A549 (cell line): ENCODE measurements around the gene SF3B3. TPM values are rescaled to one million over a fixed set of nuclear protein-coding genes. Genes with fewer than 3 reads are reported as not detected.

ENCODE experiments used
- ATAC-seq, 2 experiments: fragments of 200-7000 bp in 1 of 2; fragments of >200 bp in 1 of 2; cut with Nextera tagmentation in 1 of 2; cut with Tn5 transposase in 1 of 2; 3 replicates each; pipeline versions ENCODE4 v1.8.0 to v1.9.1; 2018 to 2020; ENCODE audit warnings: mild to moderate bottlenecking in 1 of 2, moderate library complexity in 1 of 2
- CTCF ChIA-PET: fragments of 300-600 bp; sonication (Branson Sonifier 250); formaldehyde crosslinking; extraction: SDS; loops from one replicate; lab custom pipeline; 2021; ENCODE audit warnings: antibody characterized with exemption, inconsistent platforms; lab: Yijun Ruan, JAX
- POLR2A ChIA-PET: fragments of 350-600 bp; formaldehyde crosslinking; extraction: SDS; loops from one replicate; lab custom pipeline; 2021; ENCODE audit warnings: antibody characterized with exemption, inconsistent platforms; lab: Yijun Ruan, JAX
- DNase-seq, 2 experiments: peaks; one replicate each; pipeline versions ENCODE4 v3.0.0 to v3.0.0-alpha.2; 2011 to 2016; ENCODE audit warnings: low read depth in 1 of 2, low spot score in 1 of 2
- FAIRE-seq: peaks from 2 replicates; lab custom pipeline; 2011; peaks lifted over from hg19 to GRCh38; lab: Jason Lieb, UNC
- H3K27ac ChIP-seq, 2 experiments: fragments of >200 bp; sonication (Bioruptor Twin); formaldehyde crosslinking; 3 replicates each; pipeline ENCODE4 v1.5.1; 2016 to 2017
- H3K4me1 ChIP-seq: fragments of >200 bp; sonication (Bioruptor Twin); formaldehyde crosslinking; 3 replicates; pipeline ENCODE4 v1.6.1; 2016
- H3K4me2 ChIP-seq: fragments of >200 bp; sonication (Bioruptor Twin); formaldehyde crosslinking; 3 replicates; pipeline ENCODE4 v1.6.1; 2016
- H3K4me3 ChIP-seq: fragments of >200 bp; sonication (Bioruptor Twin); formaldehyde crosslinking; 3 replicates; pipeline ENCODE4 v1.5.1; 2016
- H3K9me3 ChIP-seq: fragments of >200 bp; sonication (Bioruptor Twin); formaldehyde crosslinking; 3 replicates; pipeline ENCODE4 v1.6.1; 2016
- BHLHE40 ChIP-seq: IDR thresholded peaks from 2 replicates; pipeline ENCODE4 v1.6.1; 2012; ENCODE audit warnings: low read depth, low read length, inconsistent platforms
- CBX2 ChIP-seq: fragments of 200-600 bp; sonication (generic); IDR thresholded peaks from 2 replicates; pipeline ENCODE4 v1.6.1; 2016; ENCODE audit warnings: low read depth, mild to moderate bottlenecking, borderline replicate concordance
- CEBPB ChIP-seq, 2 experiments: fragments of >200 bp in 1 of 2; sonication (Bioruptor Twin) in 1 of 2; formaldehyde crosslinking in 1 of 2; IDR thresholded peaks; 2 replicates each; pipeline ENCODE4 v1.6.1; 2012 to 2016
- EHF ChIP-seq: fragments of 250-450 bp; sonication (Bioruptor Pico); IDR thresholded peaks from 2 replicates; pipeline ENCODE4 v1.5.0; 2020; ENCODE audit warnings: mild to moderate bottlenecking
- EHMT2 ChIP-seq: fragments of 200-600 bp; sonication (generic); IDR thresholded peaks from 2 replicates; pipeline ENCODE4 v1.6.1; 2016; ENCODE audit warnings: antibody characterized with exemption, low read depth, mild to moderate bottlenecking, moderate library complexity
- ESRRA ChIP-seq: fragments of 150-350 bp; IDR thresholded peaks from 2 replicates; pipeline ENCODE4 v1.6.1; 2014; ENCODE audit warnings: mild to moderate bottlenecking, low read length, borderline replicate concordance
- FOSB ChIP-seq: fragments of 250-450 bp; sonication (Bioruptor Pico); IDR thresholded peaks from 2 replicates; pipeline ENCODE4 v1.5.0; 2020; ENCODE audit warnings: mild to moderate bottlenecking, moderate library complexity
- FOSL2 ChIP-seq, 2 experiments: fragments of 450-650 bp in 1 of 2; fragments of >200 bp in 1 of 2; sonication (Bioruptor Twin) in 1 of 2; formaldehyde crosslinking; IDR thresholded peaks; 2 replicates each; pipeline versions ENCODE4 v1.5.0 to v1.6.1; 2016 to 2020; ENCODE audit warnings: mild to moderate bottlenecking in 1 of 2, moderate library complexity in 1 of 2
- GATA3 ChIP-seq: IDR thresholded peaks from 2 replicates; pipeline ENCODE4 v1.6.1; 2012; ENCODE audit warnings: borderline replicate concordance
- HDAC2 ChIP-seq: fragments of 200-600 bp; sonication (generic); IDR thresholded peaks from 2 replicates; pipeline ENCODE4 v1.6.1; 2016
- HOXA7 ChIP-seq: fragments of 250-450 bp; sonication (Bioruptor Pico); IDR thresholded peaks from 2 replicates; pipeline ENCODE4 v1.5.0; 2020; ENCODE audit warnings: mild to moderate bottlenecking, moderate library complexity
- HOXB5 ChIP-seq: fragments of 250-450 bp; sonication (Bioruptor Pico); IDR thresholded peaks from 2 replicates; pipeline ENCODE4 v1.5.0; 2020; ENCODE audit warnings: mild to moderate bottlenecking, moderate library complexity
- JUN ChIP-seq, 2 experiments: fragments of >200 bp; sonication (Bioruptor Twin); formaldehyde crosslinking; IDR thresholded peaks; 2 replicates in 1 of 2; 3 replicates in 1 of 2; pipeline ENCODE4 v1.6.1; 2016 to 2017
- JUNB ChIP-seq: fragments of >200 bp; sonication (Bioruptor Twin); formaldehyde crosslinking; IDR thresholded peaks from 2 replicates; pipeline ENCODE4 v1.6.1; 2016
- KDM1A ChIP-seq: fragments of 200-600 bp; sonication (generic); IDR thresholded peaks from 2 replicates; pipeline ENCODE4 v1.6.1; 2016; ENCODE audit warnings: low read depth, mild to moderate bottlenecking
- NPAS2 ChIP-seq: fragments of 250-450 bp; sonication (Bioruptor Pico); IDR thresholded peaks from 2 replicates; pipeline ENCODE4 v1.8.0; 2022; ENCODE audit warnings: mild to moderate bottlenecking, moderate library complexity, borderline replicate concordance
- NR3C1 ChIP-seq: fragments of >200 bp; sonication (Bioruptor Twin); formaldehyde crosslinking; IDR thresholded peaks from 3 replicates; pipeline ENCODE4 v1.6.1; 2017
- RCOR1 ChIP-seq: fragments of 150-350 bp; IDR thresholded peaks from 2 replicates; pipeline ENCODE4 v1.6.1; 2014; ENCODE audit warnings: antibody characterized with exemption, low read length, low read depth
- RNF2 ChIP-seq: fragments of 200-600 bp; sonication (generic); IDR thresholded peaks from 2 replicates; pipeline ENCODE4 v1.6.1; 2016; ENCODE audit warnings: low read depth, mild to moderate bottlenecking, antibody characterized with exemption, moderate library complexity, borderline replicate concordance
- ZC3H11A ChIP-seq: fragments of 450-650 bp; IDR thresholded peaks from 2 replicates; pipeline ENCODE4 v1.6.1; 2014; ENCODE audit warnings: antibody characterized with exemption, mild to moderate bottlenecking
- WGBS: methylation state at CpG from one replicate; pipeline ENCODE4 v1.1.6; 2017; ENCODE audit errors: missing lambda C conversion rate; 5-methylcytosine and 5-hydroxymethylcytosine counted together
- polyA plus RNA-seq, 4 experiments: library from polyadenylated mRNA; depleted of rRNA in 3 of 4; stranded (reverse); fragments of >200 nt; fragmentation: RNase III in 1 of 4; extraction: RNeasy Plus Mini Kit Qiagen cat#74134 plus additional on column Dnase treatment in 1 of 4; gene quantifications; 2 replicates in 3 of 4; 3 replicates in 1 of 4; pipeline ENCODE4 v1.2.3, GENCODE V29; 2011 to 2017
- TF ChIP-seq, protein P1 (sequence below): IDR thresholded peaks from 2 replicates; pipeline ENCODE4 v1.6.1; 2012
- TF ChIP-seq, protein P2 (sequence below): fragments of 150-350 bp; IDR thresholded peaks from 2 replicates; pipeline ENCODE4 v1.6.1; 2014; ENCODE audit warnings: low read depth, mild to moderate bottlenecking, low read length
- TF ChIP-seq, protein P3 (sequence below): fragments of 200-600 bp; sonication (generic); IDR thresholded peaks from 2 replicates; pipeline ENCODE4 v1.6.1; 2016; ENCODE audit warnings: antibody characterized with exemption, mild to moderate bottlenecking, moderate library complexity
- TF ChIP-seq, protein P4 (sequence below): fragments of >200 bp; sonication (Bioruptor Twin); formaldehyde crosslinking; IDR thresholded peaks from 2 replicates; pipeline ENCODE4 v1.6.1; 2016

SF3B3 gene
- polyA plus RNA-seq, 2 of the 4 experiments (the other 2 are of a cell fraction), result 111 to 155 TPM

DNA sequence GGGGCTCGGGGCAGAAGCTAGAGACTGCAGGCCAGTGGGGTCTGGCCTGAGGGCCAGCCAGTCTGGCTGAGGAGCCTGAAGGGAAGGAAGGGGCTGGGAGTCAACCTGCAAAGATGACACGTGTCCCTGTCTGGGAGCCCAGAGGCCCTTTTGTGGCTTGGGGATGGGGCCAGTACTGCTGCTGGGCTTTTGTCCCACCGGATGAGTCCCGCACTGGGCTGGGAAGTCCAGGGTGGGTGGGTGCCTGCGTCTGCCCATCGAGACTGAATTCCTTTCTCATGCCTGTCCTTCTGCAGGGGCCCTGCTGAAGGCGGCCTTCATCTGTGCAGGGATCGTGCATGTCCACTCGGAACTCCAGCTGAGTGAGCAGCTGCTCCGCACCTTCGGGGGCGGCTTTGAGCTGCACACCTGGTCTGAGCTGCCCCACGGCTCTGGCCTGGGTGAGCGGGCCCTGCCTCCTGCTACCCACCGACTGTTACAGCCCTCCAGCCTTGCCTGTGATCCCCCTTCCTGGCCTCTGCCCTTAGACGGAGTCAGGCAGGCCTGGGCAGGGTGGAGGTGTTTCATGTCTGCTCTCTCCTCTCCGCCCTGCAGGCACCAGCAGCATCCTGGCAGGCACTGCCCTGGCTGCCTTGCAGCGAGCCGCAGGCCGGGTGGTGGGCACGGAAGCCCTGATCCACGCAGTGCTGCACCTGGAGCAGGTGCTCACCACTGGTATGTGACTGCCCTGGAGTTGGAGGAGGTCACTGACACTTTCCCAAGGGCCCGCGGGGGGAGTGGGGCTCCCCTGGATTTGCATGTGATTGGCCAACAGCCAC lies 48.4 kb upstream of the SF3B3 start:
- POLR2A ChIA-PET, result no interaction called here

DNA sequence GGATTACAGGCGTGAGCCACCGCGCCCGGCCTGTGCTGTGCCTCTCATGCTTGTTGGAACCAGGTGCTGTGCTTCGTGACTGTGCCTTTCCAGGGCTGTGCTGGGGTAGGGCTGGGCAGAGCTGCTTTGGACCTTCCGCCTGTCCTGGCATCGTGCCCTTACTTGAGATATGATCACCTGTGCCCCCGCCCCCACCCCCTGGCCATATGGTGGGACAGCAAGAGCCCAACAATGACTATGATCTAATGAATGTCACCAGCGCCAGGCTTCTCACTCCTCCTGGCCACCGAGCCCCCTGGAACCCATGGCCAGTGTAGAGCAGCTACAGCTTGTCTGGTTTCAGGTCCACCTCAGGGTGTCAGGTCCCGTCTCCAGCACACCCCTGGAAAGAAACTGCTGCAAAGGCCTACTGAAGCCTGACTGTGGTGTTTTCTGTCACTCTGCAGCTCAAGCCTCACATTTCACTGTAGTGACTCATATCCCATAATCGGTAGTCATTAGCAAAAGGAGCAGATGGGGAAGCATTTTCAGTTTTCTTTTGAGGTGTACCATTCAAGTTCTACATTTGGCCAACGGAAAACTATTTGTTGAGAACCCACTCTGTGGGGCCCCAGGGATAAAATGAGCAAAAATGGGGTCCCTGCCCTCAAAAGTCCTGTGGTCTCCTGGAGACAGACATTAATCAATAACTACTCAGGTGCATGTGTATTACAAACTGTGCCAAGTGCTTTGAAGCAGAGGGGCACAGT lies 47.2 kb upstream of the SF3B3 start:
- ATAC-seq, result no peak
- CTCF ChIA-PET, result interaction anchor here (0.6 to 3.0 kb wide), 2 partner anchors 33 to 96 kb away, joined by 3 to 9 read pairs; no protein-coding TSS in a partner anchor
- TF ChIP-seq FOSL2 (IDR thresholded peaks at IDR 0.05) (no peak), FOSL2 (CRISPR knock-in tag; IDR thresholded peaks at IDR 0.05) (0 out of 2 replicates have a peak, but pooled peaks have one; percentile 5), HOXA7 (CRISPR knock-in tag) (no peak), NR3C1 (no peak), RNF2 (no peak)
- TF ChIP-seq, protein P1, sequence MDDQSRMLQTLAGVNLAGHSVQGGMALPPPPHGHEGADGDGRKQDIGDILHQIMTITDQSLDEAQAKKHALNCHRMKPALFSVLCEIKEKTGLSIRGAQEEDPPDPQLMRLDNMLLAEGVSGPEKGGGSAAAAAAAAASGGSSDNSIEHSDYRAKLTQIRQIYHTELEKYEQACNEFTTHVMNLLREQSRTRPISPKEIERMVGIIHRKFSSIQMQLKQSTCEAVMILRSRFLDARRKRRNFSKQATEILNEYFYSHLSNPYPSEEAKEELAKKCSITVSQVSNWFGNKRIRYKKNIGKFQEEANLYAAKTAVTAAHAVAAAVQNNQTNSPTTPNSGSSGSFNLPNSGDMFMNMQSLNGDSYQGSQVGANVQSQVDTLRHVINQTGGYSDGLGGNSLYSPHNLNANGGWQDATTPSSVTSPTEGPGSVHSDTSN, result no peak
- TF ChIP-seq, all 56 proteins: peak for 1
- WGBS, result 81% methylated on average over 10 of the region's 13 CpGs
- POLR2A ChIA-PET, result no interaction called here
- FAIRE-seq (no peak), DNase-seq (no peak)
- Histone ChIP-seq H3K9me3 (no peaks in the 10 kb centered on the region), H3K4me2 (0 out of 3 replicates have a peak overlapping the region, but pooled peaks have one; percentile 1), H3K4me3 (no peak overlapping the region), H3K27ac (peak overlapping the region in 1 of 2 experiments; percentile 41; a peak in 1 of 6 replicates), H3K4me1 (peaks cover 9% of the 10 kb centered on the region)

More for the DNA sequence above, 48.4 kb upstream of the SF3B3 start:
- TF ChIP-seq NPAS2 (CRISPR knock-in tag), result no peak
- TF ChIP-seq NR3C1, result no peak
- TF ChIP-seq EHMT2, result no peak
- no peak for TF ChIP-seq HDAC2
- DNase-seq (no peak), ATAC-seq (no peak), FAIRE-seq (no peak)
- Histone ChIP-seq H3K4me3 (no peak overlapping the region), H3K4me1 (peaks cover 14% of the 10 kb centered on the region), H3K4me2 (no peak overlapping the region), H3K27ac (no peak overlapping the region), H3K9me3 (no peaks in the 10 kb centered on the region)
- 88% methylated on average over 22 of the region's 24 CpGs for WGBS
- CTCF ChIA-PET, result interaction anchor here (1.0 to 8.3 kb wide), 4 partner anchors 22 to 295 kb away, joined by 3 to 110 read pairs (median 6); no protein-coding TSS in a partner anchor

DNA sequence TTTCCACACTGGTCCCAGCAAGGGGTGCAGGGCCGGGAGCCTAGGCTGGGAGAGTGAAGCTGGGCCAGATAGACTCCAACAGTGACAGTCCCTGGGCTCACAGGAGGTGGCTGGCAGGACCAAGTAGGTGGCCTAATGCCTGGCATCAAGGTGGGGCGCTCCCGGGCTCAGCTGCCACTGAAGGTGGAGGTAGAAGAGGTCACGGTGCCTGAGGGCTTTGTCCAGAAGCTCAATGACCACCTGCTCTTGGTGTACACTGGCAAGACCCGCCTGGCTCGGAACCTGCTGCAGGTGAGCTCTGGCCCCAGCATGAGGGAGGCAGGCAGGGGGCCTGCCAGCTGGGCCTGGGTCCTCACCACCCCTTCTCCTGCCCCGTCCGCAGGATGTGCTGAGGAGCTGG lies 45.4 kb upstream of the SF3B3 start:
- ChIA-PET POLR2A (interaction anchor here (0.6 kb wide), 1 partner anchor 97 kb away, joined by 3 read pairs; no protein-coding TSS in a partner anchor), CTCF (interaction anchor here (0.9 to 1.2 kb wide), 3 partner anchors 10 to 124 kb away, joined by 3 to 6 read pairs (median 3); no protein-coding TSS in a partner anchor)
- Histone ChIP-seq H3K4me3 (no peak overlapping the region), H3K27ac (no peak overlapping the region), H3K9me3 (no peaks in the 10 kb centered on the region), H3K4me1 (peaks cover 17% of the 10 kb centered on the region), H3K4me2 (no peak overlapping the region)
- ATAC-seq (no peak), DNase-seq (no peak), FAIRE-seq (no peak)
- WGBS, result 79% methylated on average over 6 of the region's 8 CpGs
- TF ChIP-seq, protein P2, sequence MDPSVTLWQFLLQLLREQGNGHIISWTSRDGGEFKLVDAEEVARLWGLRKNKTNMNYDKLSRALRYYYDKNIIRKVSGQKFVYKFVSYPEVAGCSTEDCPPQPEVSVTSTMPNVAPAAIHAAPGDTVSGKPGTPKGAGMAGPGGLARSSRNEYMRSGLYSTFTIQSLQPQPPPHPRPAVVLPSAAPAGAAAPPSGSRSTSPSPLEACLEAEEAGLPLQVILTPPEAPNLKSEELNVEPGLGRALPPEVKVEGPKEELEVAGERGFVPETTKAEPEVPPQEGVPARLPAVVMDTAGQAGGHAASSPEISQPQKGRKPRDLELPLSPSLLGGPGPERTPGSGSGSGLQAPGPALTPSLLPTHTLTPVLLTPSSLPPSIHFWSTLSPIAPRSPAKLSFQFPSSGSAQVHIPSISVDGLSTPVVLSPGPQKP, result no peak
- TF ChIP-seq HOXA7 (CRISPR knock-in tag), result no peak
- no peak for TF ChIP-seq GATA3
- no peak for TF ChIP-seq CEBPB (IDR thresholded peaks at IDR 0.05)
- no peak for TF ChIP-seq BHLHE40
- no peak for TF ChIP-seq ZC3H11A
- no peak for TF ChIP-seq CBX2
- no peak for TF ChIP-seq FOSB
- TF ChIP-seq, protein P3, sequence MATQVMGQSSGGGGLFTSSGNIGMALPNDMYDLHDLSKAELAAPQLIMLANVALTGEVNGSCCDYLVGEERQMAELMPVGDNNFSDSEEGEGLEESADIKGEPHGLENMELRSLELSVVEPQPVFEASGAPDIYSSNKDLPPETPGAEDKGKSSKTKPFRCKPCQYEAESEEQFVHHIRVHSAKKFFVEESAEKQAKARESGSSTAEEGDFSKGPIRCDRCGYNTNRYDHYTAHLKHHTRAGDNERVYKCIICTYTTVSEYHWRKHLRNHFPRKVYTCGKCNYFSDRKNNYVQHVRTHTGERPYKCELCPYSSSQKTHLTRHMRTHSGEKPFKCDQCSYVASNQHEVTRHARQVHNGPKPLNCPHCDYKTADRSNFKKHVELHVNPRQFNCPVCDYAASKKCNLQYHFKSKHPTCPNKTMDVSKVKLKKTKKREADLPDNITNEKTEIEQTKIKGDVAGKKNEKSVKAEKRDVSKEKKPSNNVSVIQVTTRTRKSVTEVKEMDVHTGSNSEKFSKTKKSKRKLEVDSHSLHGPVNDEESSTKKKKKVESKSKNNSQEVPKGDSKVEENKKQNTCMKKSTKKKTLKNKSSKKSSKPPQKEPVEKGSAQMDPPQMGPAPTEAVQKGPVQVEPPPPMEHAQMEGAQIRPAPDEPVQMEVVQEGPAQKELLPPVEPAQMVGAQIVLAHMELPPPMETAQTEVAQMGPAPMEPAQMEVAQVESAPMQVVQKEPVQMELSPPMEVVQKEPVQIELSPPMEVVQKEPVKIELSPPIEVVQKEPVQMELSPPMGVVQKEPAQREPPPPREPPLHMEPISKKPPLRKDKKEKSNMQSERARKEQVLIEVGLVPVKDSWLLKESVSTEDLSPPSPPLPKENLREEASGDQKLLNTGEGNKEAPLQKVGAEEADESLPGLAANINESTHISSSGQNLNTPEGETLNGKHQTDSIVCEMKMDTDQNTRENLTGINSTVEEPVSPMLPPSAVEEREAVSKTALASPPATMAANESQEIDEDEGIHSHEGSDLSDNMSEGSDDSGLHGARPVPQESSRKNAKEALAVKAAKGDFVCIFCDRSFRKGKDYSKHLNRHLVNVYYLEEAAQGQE, result no peak
- TF ChIP-seq KDM1A, result no peak
- no peak for TF ChIP-seq RCOR1
- TF ChIP-seq ESRRA, result no peak
- no peak for TF ChIP-seq EHF (CRISPR knock-in tag)
- TF ChIP-seq, protein P1, result no peak
- TF ChIP-seq JUNB, result no peak
- TF ChIP-seq JUN (IDR thresholded peaks at IDR 0.05), result no peak
- TF ChIP-seq, protein P4, sequence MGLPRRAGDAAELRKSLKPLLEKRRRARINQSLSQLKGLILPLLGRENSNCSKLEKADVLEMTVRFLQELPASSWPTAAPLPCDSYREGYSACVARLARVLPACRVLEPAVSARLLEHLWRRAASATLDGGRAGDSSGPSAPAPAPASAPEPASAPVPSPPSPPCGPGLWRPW, result no peak
- TF ChIP-seq HOXB5 (CRISPR knock-in tag), result no peak
